ENCODE measurements around the gene PFKL.

GRCh38 chr21:44258056-44258725 lies 41.7 kb upstream of the PFKL start:
- TF ChIP-seq POLR2A (IDR thresholded peaks at IDR 0.05) (no peak), CTCF (IDR thresholded peaks at IDR 0.05) (no peak)

Measured in adrenal gland (tissue), 5 donors.